ENCODE data around the gene HIC1. TPM values are rescaled to one million over a fixed set of nuclear protein-coding genes. Genes with fewer than 3 reads are reported as not detected.
A peak's percentile ranks its signal among the peaks of the same experiment; 100 is the strongest.

The HIC1 gene
- total and polyA plus RNA-seq, 7 donors = 1.6 to 44.9 (median 10.4) TPM

DNA sequence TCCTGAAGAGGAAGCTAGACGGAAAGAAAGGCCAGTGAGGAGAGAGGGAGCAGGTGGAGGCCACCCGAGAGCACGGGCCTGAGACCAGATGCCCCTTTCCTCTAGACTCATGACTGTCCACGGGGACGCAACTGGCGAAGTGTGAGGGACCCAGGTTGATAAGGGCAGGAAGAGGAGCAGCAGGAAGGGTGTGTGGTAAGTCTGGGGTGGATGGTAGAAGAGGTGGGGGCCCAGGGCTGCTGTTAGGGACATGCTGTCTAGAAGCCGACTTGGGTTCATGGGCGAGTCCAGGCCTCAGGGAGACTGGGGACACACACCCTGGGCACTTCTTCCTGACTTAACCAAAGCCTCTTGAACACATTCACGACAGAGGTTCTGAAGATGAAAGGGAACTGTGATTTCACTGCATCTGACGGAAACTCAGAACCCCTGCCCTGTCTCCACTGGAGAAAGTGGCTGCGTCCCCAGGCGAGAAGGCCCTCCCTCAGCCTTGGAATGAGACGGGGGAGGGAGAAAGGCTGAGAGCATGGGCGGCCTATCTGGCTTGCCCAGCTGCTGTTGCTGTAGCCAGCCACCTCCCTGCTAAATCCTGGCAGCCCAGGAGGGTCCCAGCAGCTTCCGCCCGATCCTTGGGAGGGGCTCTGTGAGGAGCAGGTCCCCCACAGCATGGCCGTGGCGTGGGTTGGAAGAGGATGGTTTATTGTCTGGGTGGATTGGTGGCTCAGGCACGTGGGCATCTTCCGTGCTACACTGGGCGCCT, 6.0 kb downstream of the HIC1 start:
- Histone ChIP-seq H3K36me3 (peaks cover 0 to 42% (median 0%) of the 10 kb centered on the region in 4 donors), H3K4me3 (peak overlapping the region in 1 of 4 donors; percentile 1), H3K27ac (peak overlapping the region; percentile 88 to 92 (median 91)), H3K4me1 (peaks cover 0 to 89% (median 85%) of the 10 kb centered on the region in 4 donors), H3K27me3 (peaks cover 0 to 13% (median 0%) of the 10 kb centered on the region in 3 donors), H3K9me3 (no peaks in the 10 kb centered on the region)
- WGBS, 2 donors = 79 to 81% methylated on average over 21 of the region's 21 CpGs
- no peak for DNase-seq
- intact Hi-C loops (cut with DNase I) = no loop called here
- TF ChIP-seq POLR2AphosphoS5 (IDR thresholded peaks at IDR 0.05) (peak in 2 of 4 donors; percentile 27 to 42), EP300 (IDR thresholded peaks at IDR 0.05) (no peak), POLR2A (IDR thresholded peaks at IDR 0.05) (no peak)

DNA sequence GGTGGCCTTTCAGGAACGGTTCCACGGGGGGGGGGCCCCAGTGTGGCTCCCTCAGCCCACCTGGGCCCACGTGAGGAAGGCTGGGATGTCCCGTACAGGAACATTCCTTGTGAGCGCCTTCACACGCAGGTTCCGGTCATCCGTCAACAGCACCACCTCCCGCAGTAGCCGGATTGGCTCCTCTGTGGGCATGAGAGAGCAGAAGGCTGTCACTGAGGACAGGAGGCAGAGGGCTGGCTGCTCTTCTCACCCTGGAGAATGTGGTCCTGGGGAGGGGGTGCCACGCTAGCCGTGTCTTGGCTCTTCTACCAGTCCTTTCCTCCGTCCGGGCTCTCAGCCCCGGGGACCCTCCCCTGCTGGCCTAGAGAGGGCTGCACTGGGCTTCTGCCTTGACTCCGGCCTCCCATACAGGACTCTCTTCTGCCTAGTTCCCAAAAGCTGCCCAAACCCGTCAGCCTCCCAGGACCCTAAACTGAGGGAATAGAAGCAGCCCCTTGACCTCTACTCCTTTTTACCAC, 6.6 kb downstream of the HIC1 start:
- intact Hi-C loops (cut with DNase I) = no loop called here
- Histone ChIP-seq H3K27ac (peak overlapping the region; percentile 88 to 92 (median 91)), H3K36me3 (peaks cover 0 to 46% (median 0%) of the 10 kb centered on the region in 4 donors), H3K4me1 (peaks cover 0 to 91% (median 89%) of the 10 kb centered on the region in 4 donors), H3K9me3 (no peaks in the 10 kb centered on the region), H3K4me3 (no peak overlapping the region), H3K27me3 (peaks cover 0 to 13% (median 0%) of the 10 kb centered on the region in 3 donors)
- WGBS, 2 donors = 82 to 84% methylated on average over 17 of the region's 17 CpGs
- DNase-seq = no peak
- TF ChIP-seq POLR2AphosphoS5 (IDR thresholded peaks at IDR 0.05) (peak in 1 of 4 donors; percentile 36), EP300 (IDR thresholded peaks at IDR 0.05) (no peak)

DNA sequence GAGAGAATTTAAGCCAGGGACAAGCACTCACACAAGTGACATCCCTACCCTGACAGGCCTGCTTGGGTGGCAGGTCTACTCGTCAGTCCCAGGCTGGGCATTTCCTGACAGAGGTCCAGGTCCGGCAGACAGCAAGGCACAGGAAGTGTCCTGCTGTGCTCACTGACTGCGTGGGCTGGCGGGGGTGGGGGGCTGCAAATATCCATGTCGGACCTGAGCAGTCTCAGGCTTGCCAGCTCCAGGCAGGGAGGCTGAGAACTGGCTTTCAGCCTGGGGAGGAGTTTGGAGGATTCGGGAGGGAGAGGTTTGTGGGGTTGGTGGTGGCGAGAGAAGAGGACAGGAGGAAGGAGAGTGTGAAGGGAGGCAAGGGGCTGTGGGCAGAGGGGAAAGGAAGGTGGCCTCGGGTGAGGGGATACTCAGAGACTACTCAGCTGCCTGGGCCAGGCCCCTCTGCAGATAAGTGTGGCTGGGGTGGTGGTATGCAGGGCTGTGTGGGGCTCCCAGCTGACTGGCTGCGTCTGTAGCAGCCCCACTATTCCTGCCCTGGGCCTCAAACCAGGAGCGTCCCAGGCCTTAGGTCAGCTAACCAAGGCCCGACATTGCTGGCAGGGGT, 7.8 kb downstream of the HIC1 start:
- Histone ChIP-seq H3K9me3 (no peaks in the 10 kb centered on the region), H3K36me3 (peaks cover 0 to 46% (median 0%) of the 10 kb centered on the region in 4 donors), H3K4me1 (peaks cover 0 to 99% (median 93%) of the 10 kb centered on the region in 4 donors), H3K27me3 (peaks cover 0 to 13% (median 0%) of the 10 kb centered on the region in 3 donors), H3K27ac (peak overlapping the region; percentile 88 to 92 (median 91)), H3K4me3 (no peak overlapping the region)
- DNase-seq = peak; percentile 75
- WGBS, 2 donors = 71 to 74% methylated on average over 11 of the region's 11 CpGs
- intact Hi-C loops (cut with DNase I) = no loop called here
- TF ChIP-seq POLR2A (IDR thresholded peaks at IDR 0.05) (no peak), POLR2AphosphoS5 (IDR thresholded peaks at IDR 0.05) (no peak), EP300 (IDR thresholded peaks at IDR 0.05) (no peak)
- TF ChIP-seq, protein P1, sequence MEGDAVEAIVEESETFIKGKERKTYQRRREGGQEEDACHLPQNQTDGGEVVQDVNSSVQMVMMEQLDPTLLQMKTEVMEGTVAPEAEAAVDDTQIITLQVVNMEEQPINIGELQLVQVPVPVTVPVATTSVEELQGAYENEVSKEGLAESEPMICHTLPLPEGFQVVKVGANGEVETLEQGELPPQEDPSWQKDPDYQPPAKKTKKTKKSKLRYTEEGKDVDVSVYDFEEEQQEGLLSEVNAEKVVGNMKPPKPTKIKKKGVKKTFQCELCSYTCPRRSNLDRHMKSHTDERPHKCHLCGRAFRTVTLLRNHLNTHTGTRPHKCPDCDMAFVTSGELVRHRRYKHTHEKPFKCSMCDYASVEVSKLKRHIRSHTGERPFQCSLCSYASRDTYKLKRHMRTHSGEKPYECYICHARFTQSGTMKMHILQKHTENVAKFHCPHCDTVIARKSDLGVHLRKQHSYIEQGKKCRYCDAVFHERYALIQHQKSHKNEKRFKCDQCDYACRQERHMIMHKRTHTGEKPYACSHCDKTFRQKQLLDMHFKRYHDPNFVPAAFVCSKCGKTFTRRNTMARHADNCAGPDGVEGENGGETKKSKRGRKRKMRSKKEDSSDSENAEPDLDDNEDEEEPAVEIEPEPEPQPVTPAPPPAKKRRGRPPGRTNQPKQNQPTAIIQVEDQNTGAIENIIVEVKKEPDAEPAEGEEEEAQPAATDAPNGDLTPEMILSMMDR (IDR thresholded peaks at IDR 0.05) = no peak

DNA sequence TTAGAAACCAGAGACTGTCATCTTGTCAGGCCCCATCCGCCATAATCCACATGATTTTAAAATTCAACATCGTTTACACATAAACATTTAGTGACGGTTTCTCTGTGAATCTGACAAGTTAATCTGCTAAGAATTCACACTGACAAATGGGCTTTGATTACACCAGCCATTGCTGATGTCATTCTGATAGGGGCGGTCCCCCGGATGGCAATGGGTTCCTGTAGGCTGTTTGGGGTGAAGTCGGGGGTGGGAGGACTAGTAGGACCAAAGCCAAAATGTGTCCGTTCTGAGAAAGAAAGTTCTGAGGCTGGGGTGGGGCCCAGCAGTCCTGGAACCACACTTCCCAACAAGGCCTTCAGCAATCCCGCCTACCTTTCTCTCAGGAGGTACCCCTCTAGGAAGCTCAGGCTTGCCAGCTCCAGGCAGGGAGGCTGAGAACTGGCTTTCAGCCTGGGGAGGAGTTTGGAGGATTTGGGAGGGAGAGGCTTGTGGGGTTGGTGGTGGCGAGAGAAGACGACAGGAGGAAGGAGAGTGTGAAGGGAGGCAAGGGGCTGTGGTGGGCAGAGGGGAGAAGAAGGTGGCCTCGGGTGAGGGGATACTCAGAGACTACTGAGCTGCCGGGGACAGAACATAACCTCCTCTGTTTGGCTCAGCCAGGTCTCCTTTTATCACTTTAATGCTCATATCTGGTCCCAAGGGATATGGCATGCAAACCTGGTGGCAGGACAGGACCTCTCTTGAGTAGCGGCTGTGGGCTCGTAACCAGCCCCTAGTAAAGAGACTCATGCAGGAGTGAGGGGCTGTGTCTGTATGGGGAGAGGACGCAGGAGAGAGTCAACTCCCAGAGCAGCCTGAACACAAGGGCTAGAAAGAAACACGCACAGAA, 8.6 kb downstream of the HIC1 start:
- peaks cover 0 to 6% (median 0%) of the 10 kb centered on the region in 3 donors for H3K27me3 ChIP-seq
- peak; percentile 82 for DNase-seq
- intact Hi-C loops (cut with DNase I) = no loop called here

DNA sequence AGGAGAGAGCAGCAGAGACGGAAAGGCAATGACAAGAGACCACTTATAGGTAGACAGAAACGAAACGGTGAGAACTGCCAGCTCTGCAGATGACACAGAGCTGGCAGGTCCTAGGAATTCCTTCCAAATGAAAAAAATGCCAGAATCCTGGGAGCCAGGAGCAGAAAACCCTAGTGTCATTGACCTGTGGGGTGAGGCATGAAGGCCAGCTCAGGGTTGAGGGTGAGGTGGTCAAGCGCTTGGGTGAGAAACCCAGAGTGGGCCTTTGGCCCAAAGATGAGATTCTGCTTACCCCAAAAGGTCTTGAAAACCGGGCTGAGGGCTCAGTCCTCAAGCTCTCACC, 9.2 kb downstream of the HIC1 start:
- no peak for DNase-seq
- Histone ChIP-seq H3K4me3 (no peak overlapping the region), H3K27ac (peak overlapping the region; percentile 88 to 92 (median 91)), H3K36me3 (peaks cover 0 to 52% (median 2%) of the 10 kb centered on the region in 4 donors), H3K4me1 (peaks cover 0 to 96% (median 94%) of the 10 kb centered on the region in 4 donors), H3K27me3 (no peaks in the 10 kb centered on the region), H3K9me3 (no peaks in the 10 kb centered on the region)
- WGBS, 2 donors = 60 to 73% methylated on average over 5 of the region's 5 CpGs
- no peak for TF ChIP-seq POLR2AphosphoS5 (IDR thresholded peaks at IDR 0.05)
- TF ChIP-seq EP300 (IDR thresholded peaks at IDR 0.05) = no peak
- TF ChIP-seq POLR2A (IDR thresholded peaks at IDR 0.05) = no peak
- TF ChIP-seq, protein P1 (IDR thresholded peaks at IDR 0.05) = no peak
- intact Hi-C loops (cut with DNase I) = no loop called here

More for the DNA sequence above, 8.6 kb downstream of the HIC1 start:
- peaks cover 0 to 49% (median 2%) of the 10 kb centered on the region in 4 donors for H3K36me3 ChIP-seq
- WGBS, 2 donors = 72 to 83% methylated on average over 16 of the region's 16 CpGs
- no peak for TF ChIP-seq EP300 (IDR thresholded peaks at IDR 0.05)
- TF ChIP-seq POLR2AphosphoS5 (IDR thresholded peaks at IDR 0.05) = peak in 3 of 4 donors; percentile 30 to 45 (median 32)
- H3K9me3 ChIP-seq = no peaks in the 10 kb centered on the region
- peak overlapping the region; percentile 88 to 92 (median 91) for H3K27ac ChIP-seq
- peaks cover 0 to 100% (median 94%) of the 10 kb centered on the region in 4 donors for H3K4me1 ChIP-seq
- no peak overlapping the region for H3K4me3 ChIP-seq

Data from sigmoid colon (tissue), 7 donors.